Measurements from ENCODE around the gene CCDC187.
A peak's percentile ranks its signal among the peaks of the same experiment; 100 is the strongest.

Gene CCDC187

GRCh38 chr9:136222906-136223285 lies 81.0 kb downstream of the CCDC187 start:
- no peak for DNase-seq

GRCh38 chr9:136222166-136222905 lies 81.6 kb downstream of the CCDC187 start:
- no peak for DNase-seq

- DNase-seq: peak; percentile 58
Measured at GRCh38 chr9:136220017-136220729, 83.7 kb downstream of the CCDC187 start.

- no peak for DNase-seq
Measured at GRCh38 chr9:136219276-136219675, 84.6 kb downstream of the CCDC187 start.

- DNase-seq: no peak
Measured at GRCh38 chr9:136218673-136219072, 85.2 kb downstream of the CCDC187 start.

GRCh38 chr9:136218271-136218670 lies 85.6 kb downstream of the CCDC187 start:
- DNase-seq: no peak

GRCh38 chr9:136216541-136217244 lies 87.2 kb downstream of the CCDC187 start:
- no peak for DNase-seq

GRCh38 chr9:136213733-136214132 lies 90.2 kb downstream of the CCDC187 start:
- no peak for DNase-seq

- DNase-seq: no peak
Measured at GRCh38 chr9:136212345-136212950, 91.4 kb downstream of the CCDC187 start.

- DNase-seq: no peak
Measured at GRCh38 chr9:136211441-136212344, 92.2 kb downstream of the CCDC187 start.

- no peak for DNase-seq
Measured at GRCh38 chr9:136211006-136211405, 92.9 kb downstream of the CCDC187 start.

GRCh38 chr9:136210276-136210675 lies 93.6 kb downstream of the CCDC187 start:
- DNase-seq: no peak

- DNase-seq: no peak
Measured at GRCh38 chr9:136209786-136210185, 94.1 kb downstream of the CCDC187 start.

GRCh38 chr9:136209232-136209631 lies 94.7 kb downstream of the CCDC187 start:
- DNase-seq: no peak

- DNase-seq: no peak
Measured at GRCh38 chr9:136208675-136209074, 95.2 kb downstream of the CCDC187 start.

- no peak for DNase-seq
Measured at GRCh38 chr9:136207616-136208015, 96.3 kb downstream of the CCDC187 start.

- no peak for DNase-seq
Measured at GRCh38 chr9:136206602-136207275, 97.2 kb downstream of the CCDC187 start.

GRCh38 chr9:136205707-136205992 lies 98.2 kb downstream of the CCDC187 start:
- no peak for DNase-seq

GRCh38 chr9:136204838-136205706 lies 98.8 kb downstream of the CCDC187 start, which contains the start of gene LHX3:
TSS of gene LHX3 (minus strand) at chr9:136205128. CDS start at chr9:136205012, 116 bp downstream.
- DNase-seq: no peak

GRCh38 chr9:136204145-136204805 lies 99.6 kb downstream of the CCDC187 start:
- no peak for DNase-seq
